Muscle of leg (tissue), 11 donors: Measurements from ENCODE around the gene TMIE. TPM values are rescaled to one million over a fixed set of nuclear protein-coding genes. Genes with fewer than 3 reads are reported as not detected.
A peak's percentile ranks its signal among the peaks of the same experiment; 100 is the strongest.
"Not testable (repeated sequence)": the region's sequence is repeated elsewhere in the genome, so short reads cannot be mapped to it uniquely, and the experiment has no call there.

Experiments used
- DNase-seq: peaks from one replicate; pipeline ENCODE4 v3.0.0; 2013
- H3K27ac ChIP-seq: one replicate; pipeline ENCODE4 v1.5.1; 2013; ENCODE audit warnings: mild to moderate bottlenecking, low read length, control low read depth
- H3K27me3 ChIP-seq: one replicate; pipeline ENCODE4 v1.6.1; 2013; ENCODE audit warnings: low read length; ENCODE audit not compliant: control insufficient read depth, insufficient read depth
- H3K36me3 ChIP-seq: one replicate; pipeline ENCODE4 v1.6.1; 2013; ENCODE audit warnings: low read length; ENCODE audit not compliant: control insufficient read depth, insufficient read depth
- H3K4me1 ChIP-seq: one replicate; pipeline ENCODE4 v1.6.1; 2013; ENCODE audit warnings: low read length; ENCODE audit not compliant: control insufficient read depth, insufficient read depth
- H3K4me3 ChIP-seq: one replicate; pipeline ENCODE4 v1.5.1; 2013; ENCODE audit warnings: low read length, control low read depth
- H3K9me3 ChIP-seq: replicated peaks from 2 replicates; pipeline ENCODE4 v1.6.1; 2013; ENCODE audit warnings: low read depth, low read length; ENCODE audit not compliant: control insufficient read depth
- WGBS: methylation state at CpG from one replicate; pipeline ENCODE4 v1.1.5; 2013; ENCODE audit warnings: missing lambda C conversion rate; ENCODE audit not compliant: insufficient coverage; 5-methylcytosine and 5-hydroxymethylcytosine counted together
- polyA plus RNA-seq, 8 donors: library from polyadenylated mRNA; unstranded; fragments of 120-200 nt; gene quantifications; one replicate each; pipeline versions ENCODE4 v1.2.1 to v1.2.3, GENCODE V29; 2013; ENCODE audit warnings: inconsistent platforms in 1 of 8, low replicate concordance in 1 of 8; ENCODE audit not compliant: insufficient read length in 8 of 8, insufficient read depth in 1 of 8
- total RNA-seq: library from RNA; stranded (reverse); fragments of 120-200 nt; gene quantifications from one replicate; pipeline ENCODE4 v1.2.4, GENCODE V29; 2013

Gene TMIE
- total and polyA plus RNA-seq, 9 donors = 0.32 to 1.0 (median 0.74) TPM

GRCh38 chr3:46725621-46726314, 24.6 kb downstream of the TMIE start:
- WGBS = 0% methylated on average over 3 of the region's 6 CpGs

GRCh38 chr3:46729038-46729437, 27.8 kb downstream of the TMIE start:
- no peak overlapping the region for H3K4me3 ChIP-seq
- WGBS = no CpG with 5 or more reads among the region's 4 CpGs
- no peaks in the 10 kb centered on the region for H3K36me3 ChIP-seq
- no peaks in the 10 kb centered on the region for H3K4me1 ChIP-seq
- H3K27ac ChIP-seq = no peak overlapping the region
- no peak for DNase-seq
- no peaks in the 10 kb centered on the region for H3K9me3 ChIP-seq
- H3K27me3 ChIP-seq = peaks cover 6% of the 10 kb centered on the region

More at GRCh38 chr3:46725621-46726314, 24.6 kb downstream of the TMIE start:
- H3K27me3 ChIP-seq = peaks cover 10% of the 10 kb centered on the region
- no peaks in the 10 kb centered on the region for H3K36me3 ChIP-seq
- DNase-seq = peak; percentile 22
- no peaks in the 10 kb centered on the region for H3K9me3 ChIP-seq
- H3K27ac ChIP-seq = no peak overlapping the region
- H3K4me3 ChIP-seq = no peak overlapping the region
- H3K4me1 ChIP-seq = no peaks in the 10 kb centered on the region

- no CpG with 5 or more reads among the region's 2 CpGs for WGBS
- Histone ChIP-seq H3K4me1 (no peaks in the 10 kb centered on the region), H3K27me3 (peaks cover 6% of the 10 kb centered on the region), H3K4me3 (no peak overlapping the region), H3K27ac (no peak overlapping the region), H3K9me3 (no peaks in the 10 kb centered on the region), H3K36me3 (no peaks in the 10 kb centered on the region)
- no peak for DNase-seq
Observed at GRCh38 chr3:46730819-46731218, 29.6 kb downstream of the TMIE start.

- H3K4me3 ChIP-seq = no peak overlapping the region
- peaks cover 6% of the 10 kb centered on the region for H3K27me3 ChIP-seq
- no CpG with 5 or more reads among the region's 3 CpGs for WGBS
- H3K36me3 ChIP-seq = no peaks in the 10 kb centered on the region
- H3K4me1 ChIP-seq = no peaks in the 10 kb centered on the region
- H3K27ac ChIP-seq = no peak overlapping the region
- DNase-seq = no peak
- H3K9me3 ChIP-seq = no peaks in the 10 kb centered on the region
Observed at GRCh38 chr3:46731795-46732194, 30.6 kb downstream of the TMIE start.

- Histone ChIP-seq H3K9me3 (no peaks in the 10 kb centered on the region), H3K27me3 (peaks cover 6% of the 10 kb centered on the region), H3K27ac (no peak overlapping the region), H3K36me3 (no peaks in the 10 kb centered on the region), H3K4me1 (peaks cover 5% of the 10 kb centered on the region), H3K4me3 (no peak overlapping the region)
- WGBS = 80% methylated on average over 5 of the region's 9 CpGs
- no peak for DNase-seq
Observed at GRCh38 chr3:46733026-46733800, 32.0 kb downstream of the TMIE start.

GRCh38 chr3:46734773-46735172, 33.6 kb downstream of the TMIE start:
- Histone ChIP-seq H3K4me1 (peaks cover 5% of the 10 kb centered on the region), H3K27ac (no peak overlapping the region), H3K36me3 (no peaks in the 10 kb centered on the region), H3K9me3 (no peaks in the 10 kb centered on the region), H3K27me3 (peaks cover 2% of the 10 kb centered on the region), H3K4me3 (no peak overlapping the region)
- DNase-seq = no peak
- WGBS = 62% methylated on average over 2 of the region's 4 CpGs

- Histone ChIP-seq H3K27me3 (no peaks in the 10 kb centered on the region), H3K4me1 (peaks cover 5% of the 10 kb centered on the region), H3K9me3 (no peaks in the 10 kb centered on the region), H3K4me3 (no peak overlapping the region), H3K36me3 (no peaks in the 10 kb centered on the region), H3K27ac (no peak overlapping the region)
- no peak for DNase-seq
- WGBS = 74% methylated on average over 16 of the region's 20 CpGs
Observed at GRCh38 chr3:46736006-46736872, 35.0 kb downstream of the TMIE start.

GRCh38 chr3:46737329-46737731, 36.1 kb downstream of the TMIE start:
- H3K36me3 ChIP-seq = no peaks in the 10 kb centered on the region
- WGBS = 67% methylated on average over 2 of the region's 4 CpGs
- H3K27me3 ChIP-seq = no peaks in the 10 kb centered on the region
- no peak overlapping the region for H3K4me3 ChIP-seq
- no peak overlapping the region for H3K27ac ChIP-seq
- peak; percentile 32 for DNase-seq
- H3K4me1 ChIP-seq = peaks cover 5% of the 10 kb centered on the region
- no peaks in the 10 kb centered on the region for H3K9me3 ChIP-seq

- not testable (repeated sequence) for H3K36me3 ChIP-seq, H3K4me3 ChIP-seq, DNase-seq, H3K4me1 ChIP-seq, H3K27me3 ChIP-seq, H3K9me3 ChIP-seq, H3K27ac ChIP-seq
- WGBS = no CpG with 5 or more reads among the region's 3 CpGs
Observed at GRCh38 chr3:46739565-46739964, 38.4 kb downstream of the TMIE start.
